Measurements from ENCODE around the gene NIM1K.
"Not testable (repeated sequence)": the region's sequence is repeated elsewhere in the genome, so short reads cannot be mapped to it uniquely, and the experiment has no call there.

NIM1K gene

GRCh38 chr5:43313854-43314457 is 121.9 kb downstream of the NIM1K start:
- no peak for DNase-seq (ENCODE audit: extremely low read depth, low read depth)

GRCh38 chr5:43314724-43315123 is 122.7 kb downstream of the NIM1K start:
- no peak for DNase-seq (ENCODE audit: extremely low read depth, low read depth)
- TF ChIP-seq, protein P1, sequence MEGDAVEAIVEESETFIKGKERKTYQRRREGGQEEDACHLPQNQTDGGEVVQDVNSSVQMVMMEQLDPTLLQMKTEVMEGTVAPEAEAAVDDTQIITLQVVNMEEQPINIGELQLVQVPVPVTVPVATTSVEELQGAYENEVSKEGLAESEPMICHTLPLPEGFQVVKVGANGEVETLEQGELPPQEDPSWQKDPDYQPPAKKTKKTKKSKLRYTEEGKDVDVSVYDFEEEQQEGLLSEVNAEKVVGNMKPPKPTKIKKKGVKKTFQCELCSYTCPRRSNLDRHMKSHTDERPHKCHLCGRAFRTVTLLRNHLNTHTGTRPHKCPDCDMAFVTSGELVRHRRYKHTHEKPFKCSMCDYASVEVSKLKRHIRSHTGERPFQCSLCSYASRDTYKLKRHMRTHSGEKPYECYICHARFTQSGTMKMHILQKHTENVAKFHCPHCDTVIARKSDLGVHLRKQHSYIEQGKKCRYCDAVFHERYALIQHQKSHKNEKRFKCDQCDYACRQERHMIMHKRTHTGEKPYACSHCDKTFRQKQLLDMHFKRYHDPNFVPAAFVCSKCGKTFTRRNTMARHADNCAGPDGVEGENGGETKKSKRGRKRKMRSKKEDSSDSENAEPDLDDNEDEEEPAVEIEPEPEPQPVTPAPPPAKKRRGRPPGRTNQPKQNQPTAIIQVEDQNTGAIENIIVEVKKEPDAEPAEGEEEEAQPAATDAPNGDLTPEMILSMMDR (IDR thresholded peaks at IDR 0.05; ENCODE audit: low read depth, low read length) = no peak

More at GRCh38 chr5:43313854-43314457, 121.9 kb downstream of the NIM1K start:
- TF ChIP-seq, protein P1 (IDR thresholded peaks at IDR 0.05; ENCODE audit: low read depth, low read length) = no peak

DNA sequence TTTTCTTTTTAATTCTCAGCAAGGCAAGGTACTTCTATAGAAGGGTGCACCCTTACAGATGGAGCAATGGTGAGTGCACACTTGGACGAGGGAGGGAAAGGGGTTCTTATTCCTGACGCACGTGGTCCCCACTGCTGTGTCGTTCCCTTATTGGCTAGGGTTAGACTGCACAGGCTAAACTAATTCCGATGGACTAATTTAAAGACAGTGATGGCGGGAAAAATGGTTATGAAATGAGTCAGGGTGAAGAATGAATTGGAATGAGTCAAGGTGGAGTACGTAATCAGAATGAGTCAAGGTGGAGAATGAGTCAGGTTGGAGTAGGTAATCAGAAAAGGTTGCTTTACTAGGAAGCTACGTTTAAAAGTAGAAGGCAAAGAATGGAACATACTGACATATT is 123.2 kb downstream of the NIM1K start:
- TF ChIP-seq, protein P1 (IDR thresholded peaks at IDR 0.05; ENCODE audit: low read depth, low read length) = no peak
- DNase-seq (ENCODE audit: extremely low read depth, low read depth) = no peak

DNA sequence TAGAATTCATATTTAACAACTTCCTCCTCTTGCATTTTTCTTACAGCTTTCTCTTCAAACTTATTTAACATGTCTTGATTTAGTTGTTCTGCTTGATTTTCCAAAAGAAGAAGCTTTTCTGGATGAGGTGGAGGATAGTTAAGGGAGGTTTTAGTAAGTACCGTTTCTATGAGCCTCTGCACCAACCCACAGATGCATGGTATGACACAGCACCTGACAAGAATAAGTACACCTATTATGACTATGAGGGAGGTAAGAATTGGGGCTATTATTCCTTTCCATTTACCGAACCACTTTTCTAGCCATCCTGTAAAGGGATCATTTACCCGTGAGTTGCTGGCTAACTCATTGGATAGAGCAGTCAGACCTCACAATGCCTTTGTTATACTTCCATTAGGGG is 123.7 kb downstream of the NIM1K start:
- TF ChIP-seq, protein P1 (IDR thresholded peaks at IDR 0.05; ENCODE audit: low read depth, low read length) = no peak
- DNase-seq (ENCODE audit: extremely low read depth, low read depth) = no peak

DNA sequence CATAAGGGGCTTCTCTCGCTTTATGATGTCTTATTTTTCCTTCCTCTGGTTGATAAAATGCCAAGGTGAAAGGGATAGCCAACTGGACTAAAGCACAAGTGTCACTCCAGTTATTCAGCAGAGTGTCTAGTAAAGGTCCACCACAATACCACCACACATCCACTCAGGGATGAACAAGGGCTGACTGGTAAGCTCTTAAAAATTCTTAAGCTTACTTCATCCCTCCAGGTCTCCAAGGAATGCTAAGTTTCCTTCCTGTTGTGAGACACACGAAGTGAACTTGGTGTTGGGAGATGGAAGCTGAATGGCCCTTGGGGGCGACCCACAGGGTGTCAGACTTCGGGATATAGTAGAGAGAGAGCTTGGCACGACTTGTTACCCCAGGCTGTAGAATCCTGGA is 124.4 kb downstream of the NIM1K start:
- TF ChIP-seq, protein P1 (IDR thresholded peaks at IDR 0.05; ENCODE audit: low read depth, low read length) = no peak
- no peak for DNase-seq (ENCODE audit: extremely low read depth, low read depth)

- DNase-seq (ENCODE audit: extremely low read depth, low read depth) = no peak
- TF ChIP-seq, protein P1 (IDR thresholded peaks at IDR 0.05; ENCODE audit: low read depth, low read length) = no peak
Observed at GRCh38 chr5:43320846-43321245, 128.8 kb downstream of the NIM1K start.

DNA sequence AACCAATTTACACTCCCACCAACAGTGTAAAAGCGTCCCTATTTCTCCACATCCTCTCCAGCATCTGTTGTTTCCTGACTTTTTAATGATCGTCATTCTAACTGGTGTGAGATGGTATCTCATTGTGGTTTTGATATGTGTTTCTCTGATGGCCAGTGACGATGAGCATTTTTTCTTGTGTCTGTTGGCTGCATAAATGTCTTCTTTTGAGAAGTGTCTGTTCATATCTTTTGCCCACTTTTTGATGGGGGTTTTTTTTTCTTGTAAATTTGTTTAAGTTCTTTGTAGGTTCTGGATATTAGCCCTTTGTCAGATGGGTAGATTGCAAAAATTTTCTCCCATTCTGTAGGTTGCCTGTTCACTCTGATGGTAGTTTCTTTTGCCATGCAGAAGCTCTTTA is 131.5 kb downstream of the NIM1K start:
- DNase-seq (ENCODE audit: extremely low read depth, low read depth) = not testable (repeated sequence)

GRCh38 chr5:43325624-43326023 is 133.6 kb downstream of the NIM1K start:
- not testable (repeated sequence) for DNase-seq (ENCODE audit: extremely low read depth, low read depth)

Data from AG09319 (cell line).